ENCODE results near the gene DAPK2.

Gene DAPK2

GRCh38 chr15:63889831-63890230 is 156.5 kb downstream of the DAPK2 start:
- no peak for DNase-seq

DNA sequence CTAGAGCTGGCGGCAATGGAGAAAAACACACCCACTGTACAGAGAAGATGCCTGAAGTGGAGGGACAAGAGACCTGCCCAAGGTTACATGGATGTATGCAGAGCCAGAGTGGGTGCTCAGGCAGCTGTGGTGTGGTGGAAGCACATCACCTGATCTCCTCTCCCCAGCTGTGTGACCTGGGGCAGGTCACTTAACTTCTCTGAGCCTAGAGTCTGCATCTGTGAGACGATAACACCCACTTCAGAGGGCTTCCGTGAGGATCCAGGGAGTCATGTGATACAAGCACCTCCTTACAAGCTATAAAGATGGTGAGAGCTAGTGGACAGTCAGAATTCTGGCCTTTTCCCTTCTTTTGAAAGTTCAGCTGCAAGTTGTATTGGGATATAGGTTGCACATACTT is 157.5 kb downstream of the DAPK2 start:
- no peak for DNase-seq

DNA sequence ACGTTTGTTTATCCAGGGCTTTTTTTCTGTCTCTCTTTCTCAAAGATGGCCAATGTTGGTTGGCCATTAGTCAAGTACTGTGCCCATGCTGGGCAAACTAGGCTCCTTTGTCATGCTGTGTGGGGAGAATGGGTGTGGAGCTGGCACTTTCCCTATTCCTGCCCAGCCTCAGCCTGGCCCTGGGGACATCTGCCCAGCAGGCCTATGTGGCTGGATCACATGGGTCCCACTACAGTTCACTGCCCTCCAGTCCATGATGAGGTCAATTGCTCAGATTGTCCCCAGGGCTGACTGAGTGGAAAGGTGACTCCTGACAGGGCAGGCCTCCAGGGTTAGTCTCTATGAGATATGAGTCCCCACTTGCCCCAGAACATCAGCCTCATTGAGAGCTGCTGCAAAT is 158.1 kb downstream of the DAPK2 start:
- DNase-seq: no peak

- peak; percentile 49 for DNase-seq
Measured at GRCh38 chr15:63887630-63888029, 158.7 kb downstream of the DAPK2 start.

DNA sequence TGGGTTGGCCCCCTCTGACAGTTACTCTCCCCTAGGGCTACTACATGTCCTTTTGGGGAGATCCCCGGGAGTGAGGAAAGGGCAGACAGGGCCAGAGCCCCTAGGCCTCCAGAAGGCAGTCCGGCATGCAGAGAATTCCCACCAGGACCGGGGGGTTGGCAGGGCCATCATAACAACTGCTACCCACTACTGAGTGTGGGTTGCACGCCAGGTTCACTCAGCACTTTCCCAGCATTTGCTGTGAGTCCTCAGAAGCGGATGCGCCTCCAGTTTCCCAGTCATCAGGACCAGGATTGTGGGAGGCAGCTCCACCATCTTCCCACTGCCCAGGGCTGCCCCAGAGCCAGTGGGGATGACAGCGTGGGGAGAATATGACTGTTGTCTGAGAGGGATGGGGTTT is 161.3 kb downstream of the DAPK2 start:
- DNase-seq: no peak

GRCh38 chr15:63881431-63881830 is 164.9 kb downstream of the DAPK2 start:
- DNase-seq: no peak

- DNase-seq: no peak
Measured at GRCh38 chr15:63880744-63881143, 165.5 kb downstream of the DAPK2 start.

- DNase-seq: no peak
Measured at GRCh38 chr15:63879995-63880394, 166.3 kb downstream of the DAPK2 start.

GRCh38 chr15:63879211-63879610 is 167.1 kb downstream of the DAPK2 start:
- no peak for DNase-seq

DNA sequence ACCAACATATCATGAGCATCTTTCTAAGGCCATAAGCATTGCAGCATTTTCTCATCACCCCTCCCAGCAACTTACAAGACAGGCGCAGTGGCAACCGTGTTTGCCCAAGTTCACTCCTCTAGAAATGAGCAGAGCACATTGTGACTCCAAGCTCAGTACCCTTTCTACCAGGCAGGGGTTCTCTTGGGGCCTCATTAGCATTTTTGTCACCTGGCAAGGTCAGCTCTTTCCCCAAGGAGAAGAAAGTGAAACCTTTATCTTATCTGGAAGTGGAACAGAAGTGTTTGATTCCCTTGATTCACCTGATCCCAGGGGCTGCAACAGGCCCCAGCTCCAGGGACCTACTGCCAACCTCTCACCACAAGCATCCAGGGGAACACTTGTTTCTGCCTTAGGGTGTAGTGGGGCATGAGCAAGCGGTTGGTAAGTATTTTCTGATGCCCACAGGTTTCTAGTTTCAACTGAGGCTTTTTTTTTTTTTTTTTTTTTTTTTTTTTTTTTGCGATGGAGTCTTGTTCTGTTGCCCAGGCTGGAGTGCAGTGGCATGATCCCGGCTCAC is 168.5 kb downstream of the DAPK2 start:
- DNase-seq: no peak

- no peak for DNase-seq
Measured at GRCh38 chr15:63876085-63876662, 170.1 kb downstream of the DAPK2 start.

GRCh38 chr15:63874616-63875015 is 171.7 kb downstream of the DAPK2 start:
- DNase-seq: no peak

GRCh38 chr15:63872759-63873510 is 173.3 kb downstream of the DAPK2 start:
- no peak for DNase-seq

DNA sequence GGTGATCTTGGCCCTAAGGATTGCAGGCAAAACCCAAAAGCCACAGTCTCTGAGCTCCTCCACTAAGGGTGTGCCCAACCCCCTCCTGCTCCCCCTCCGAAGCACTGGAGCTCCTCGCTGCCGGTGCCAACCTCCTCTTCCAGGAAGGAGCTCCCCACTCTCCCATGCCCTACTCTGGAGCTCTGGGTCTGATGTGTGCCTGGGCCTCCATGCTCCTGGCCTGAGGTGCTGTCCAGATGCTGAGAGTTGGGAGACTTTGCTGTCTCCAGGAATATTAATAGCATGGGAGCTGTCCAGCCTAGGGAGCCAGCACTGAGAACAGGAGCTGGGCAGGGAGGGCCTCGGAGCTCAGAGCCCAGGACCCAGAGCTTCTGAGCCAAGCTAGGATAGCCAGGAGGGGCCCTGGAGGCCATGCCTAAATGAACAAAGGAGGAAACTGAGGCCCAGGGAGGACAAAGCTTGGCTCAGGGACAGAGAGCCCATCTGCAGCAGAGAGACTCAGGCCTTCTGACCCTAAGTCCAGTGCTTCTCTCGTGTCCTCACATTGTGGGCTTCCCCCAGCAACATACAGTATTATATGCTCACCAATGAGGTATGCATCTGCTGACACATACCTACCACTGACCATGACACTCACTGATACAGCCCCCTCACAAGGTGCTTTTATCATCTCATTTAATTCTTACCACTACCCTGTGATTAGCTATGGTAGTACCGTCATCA is 175.6 kb downstream of the DAPK2 start:
- peak; percentile 45 for DNase-seq

GRCh38 chr15:63870043-63870394 is 176.3 kb downstream of the DAPK2 start:
- peak; percentile 40 for DNase-seq

DNA sequence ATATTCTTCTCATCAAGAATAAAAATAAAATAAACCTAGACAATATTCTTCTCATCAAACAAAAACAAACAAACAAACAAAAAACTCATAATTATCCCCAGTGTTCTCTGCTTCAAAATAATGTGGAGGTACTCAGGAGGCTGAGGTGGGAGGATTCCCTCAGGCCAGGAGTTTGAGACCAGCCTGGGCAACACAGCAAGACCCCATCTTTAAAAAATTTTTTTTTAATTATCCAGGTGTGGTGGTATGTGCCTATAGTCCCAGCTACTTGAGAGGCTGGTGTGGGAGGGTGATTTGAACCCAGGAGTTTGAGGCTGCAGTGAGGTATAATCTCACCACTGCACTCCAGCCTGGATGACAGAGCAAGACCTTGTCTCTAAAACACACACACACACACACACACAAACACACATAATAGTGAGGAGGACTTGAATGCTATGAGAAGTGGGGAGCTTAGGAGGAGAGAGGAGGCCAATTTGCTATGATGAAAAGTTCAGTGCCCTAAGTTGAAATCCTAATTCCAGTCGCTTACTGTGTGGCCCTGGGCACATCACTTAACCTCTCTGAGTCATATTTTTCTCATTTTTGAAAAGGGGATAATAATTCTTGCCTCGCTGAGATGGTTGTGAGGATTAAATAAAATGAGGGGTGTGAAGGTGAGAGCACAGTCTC is 176.8 kb downstream of the DAPK2 start:
- no peak for DNase-seq

DNA sequence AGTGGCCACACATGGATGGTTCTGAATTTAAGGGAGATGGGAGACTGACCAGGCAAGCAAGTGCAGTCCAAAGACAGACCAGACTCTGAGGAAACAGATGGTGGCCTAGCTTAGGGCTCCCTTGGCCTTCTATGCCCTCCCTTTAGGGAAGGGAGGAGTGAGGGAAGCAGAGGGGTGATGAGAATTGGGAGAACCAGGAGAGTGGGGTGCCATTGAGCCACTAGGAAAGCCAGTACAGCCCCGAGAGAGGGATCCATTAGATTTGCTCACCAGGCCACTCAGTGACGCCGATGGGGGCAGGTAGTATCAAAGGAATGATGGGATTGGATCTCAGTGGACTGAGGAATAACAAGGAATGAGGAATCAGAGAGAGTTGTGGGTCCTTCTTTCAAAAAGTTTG is 182.1 kb downstream of the DAPK2 start:
- DNase-seq: no peak

DNA sequence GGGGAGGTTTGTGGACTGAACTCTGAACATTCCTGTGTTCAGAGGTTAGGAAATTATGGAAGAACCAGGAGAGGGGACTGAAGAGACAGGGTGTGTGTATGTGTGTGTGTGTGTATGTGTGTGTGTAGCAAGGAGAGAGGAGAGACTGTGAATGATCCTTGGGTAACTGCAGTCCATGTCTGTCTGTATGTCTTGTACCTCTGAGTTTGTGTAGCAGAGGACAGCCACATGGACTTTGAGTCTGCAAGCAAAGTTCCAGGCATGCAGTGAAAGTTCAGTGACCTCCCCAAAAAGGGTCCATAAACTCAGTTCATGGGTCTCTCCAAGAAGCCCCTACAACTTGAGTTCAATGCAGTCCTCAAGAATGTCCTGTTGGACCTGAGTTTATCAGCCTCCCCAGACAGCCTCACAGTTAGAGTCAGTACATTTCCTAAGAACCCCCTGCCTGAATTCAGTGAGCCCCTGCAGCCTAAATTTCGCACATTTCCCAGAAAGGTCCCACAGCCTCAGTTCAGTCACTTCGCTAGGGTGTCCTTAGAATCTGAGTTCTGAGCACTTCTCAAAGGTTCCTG is 184.3 kb downstream of the DAPK2 start:
- DNase-seq: no peak

- DNase-seq: no peak
Measured at GRCh38 chr15:63860555-63860954, 185.7 kb downstream of the DAPK2 start.

- DNase-seq: peak; percentile 20
Measured at GRCh38 chr15:63860155-63860554, 186.1 kb downstream of the DAPK2 start.

DNA sequence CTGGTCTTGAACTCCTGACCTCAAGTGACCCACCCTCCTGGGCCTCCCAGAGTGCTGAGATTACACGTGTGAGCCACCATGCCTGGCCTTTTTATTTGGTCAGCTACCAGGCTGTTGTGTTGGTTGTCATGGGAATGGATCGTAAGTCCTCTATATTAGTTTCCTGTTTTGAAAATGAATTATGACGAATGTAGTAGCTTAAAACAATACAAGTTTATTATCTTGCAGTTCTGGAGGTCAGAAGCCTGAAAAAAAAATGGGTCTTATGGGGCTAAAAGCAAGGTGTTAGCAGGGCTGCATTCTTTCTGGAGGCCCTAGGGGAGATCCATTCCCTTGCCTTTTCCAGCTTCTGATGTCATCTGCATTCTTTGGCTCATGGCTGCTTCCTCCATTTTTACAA is 187.4 kb downstream of the DAPK2 start:
- no peak for DNase-seq

- no peak for DNase-seq
Measured at GRCh38 chr15:63858448-63858847, 187.8 kb downstream of the DAPK2 start.

DNA sequence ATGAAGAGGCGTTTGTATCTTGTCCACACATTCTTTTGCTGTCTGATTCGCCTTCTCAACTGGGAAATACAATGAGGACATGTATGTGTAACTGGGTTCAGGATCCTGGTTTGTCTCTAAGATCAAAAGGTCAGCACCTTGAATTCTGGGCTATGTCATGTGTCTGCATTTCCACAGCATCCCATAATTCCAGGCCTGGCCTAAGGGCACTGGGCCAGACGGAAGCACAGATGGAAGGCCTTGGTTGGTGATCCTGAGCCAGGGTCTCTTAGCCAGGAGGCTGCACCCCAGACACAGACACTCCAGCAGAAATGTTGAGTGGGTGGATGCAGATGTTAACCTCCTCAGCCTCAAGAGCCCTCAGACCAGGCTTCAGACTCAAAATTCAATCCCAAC is 188.8 kb downstream of the DAPK2 start:
- DNase-seq: no peak

Data from OCI-M1 (cell line).